GM20000 (cell line): Measurements from ENCODE around the gene AMDHD1.

Source experiments
- DNase-seq: peaks from one replicate; pipeline ENCODE4 v3.0.0; 2012; ENCODE audit warnings: low spot score
- TF ChIP-seq, protein P1 (sequence below): IDR thresholded peaks from 2 replicates; pipeline ENCODE4 v1.5.1; 2012; ENCODE audit warnings: mild to moderate bottlenecking, control low read depth; ENCODE audit errors: extremely low read depth, missing control alignments

The AMDHD1 gene

GRCh38 chr12:96007729-96008128, 64.6 kb downstream of the AMDHD1 start:
- TF ChIP-seq, protein P1, sequence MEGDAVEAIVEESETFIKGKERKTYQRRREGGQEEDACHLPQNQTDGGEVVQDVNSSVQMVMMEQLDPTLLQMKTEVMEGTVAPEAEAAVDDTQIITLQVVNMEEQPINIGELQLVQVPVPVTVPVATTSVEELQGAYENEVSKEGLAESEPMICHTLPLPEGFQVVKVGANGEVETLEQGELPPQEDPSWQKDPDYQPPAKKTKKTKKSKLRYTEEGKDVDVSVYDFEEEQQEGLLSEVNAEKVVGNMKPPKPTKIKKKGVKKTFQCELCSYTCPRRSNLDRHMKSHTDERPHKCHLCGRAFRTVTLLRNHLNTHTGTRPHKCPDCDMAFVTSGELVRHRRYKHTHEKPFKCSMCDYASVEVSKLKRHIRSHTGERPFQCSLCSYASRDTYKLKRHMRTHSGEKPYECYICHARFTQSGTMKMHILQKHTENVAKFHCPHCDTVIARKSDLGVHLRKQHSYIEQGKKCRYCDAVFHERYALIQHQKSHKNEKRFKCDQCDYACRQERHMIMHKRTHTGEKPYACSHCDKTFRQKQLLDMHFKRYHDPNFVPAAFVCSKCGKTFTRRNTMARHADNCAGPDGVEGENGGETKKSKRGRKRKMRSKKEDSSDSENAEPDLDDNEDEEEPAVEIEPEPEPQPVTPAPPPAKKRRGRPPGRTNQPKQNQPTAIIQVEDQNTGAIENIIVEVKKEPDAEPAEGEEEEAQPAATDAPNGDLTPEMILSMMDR: no peak
- no peak for DNase-seq

GRCh38 chr12:96014943-96015599, 71.9 kb downstream of the AMDHD1 start:
- no peak for DNase-seq
- TF ChIP-seq, protein P1: no peak

- TF ChIP-seq, protein P1: no peak
- DNase-seq: no peak
These were observed 72.5 kb downstream of the AMDHD1 start for GRCh38 chr12:96015672-96016071.
